Activated CD4-positive, alpha-beta memory T cell treated with anti-CD3 and anti-CD28 coated beads for 36 hours (primary cell): Measurements from ENCODE around the gene RNU6-8. TPM values are rescaled to one million over a fixed set of nuclear protein-coding genes. Genes with fewer than 3 reads are reported as not detected.

Source experiments
- CTCF ChIA-PET: fragments of 350-600 bp; sonication (Branson Sonifier 250); formaldehyde crosslinking; loops from one replicate; lab custom pipeline; 2021; ENCODE audit warnings: antibody characterized with exemption, inconsistent platforms; lab: Charles Lee
- POLR2A ChIA-PET: fragments of 350-600 bp; sonication (Branson Sonifier 250); formaldehyde crosslinking; loops from one replicate; lab custom pipeline; 2021; ENCODE audit warnings: antibody characterized with exemption; lab: Charles Lee
- DNase-seq: peaks from one replicate; pipeline ENCODE4 v3.0.0-alpha.2; 2020
- H3K27ac Mint-ChIP-seq: one replicate; pipeline ENCODE4 v1.8.0; 2021; ENCODE audit warnings: mixed read lengths
- H3K27me3 Mint-ChIP-seq: one replicate; pipeline ENCODE4 v1.8.0; 2021; ENCODE audit warnings: mixed read lengths
- H3K36me3 Mint-ChIP-seq: one replicate; pipeline ENCODE4 v1.8.0; 2021; ENCODE audit warnings: mixed read lengths
- H3K4me1 Mint-ChIP-seq: one replicate; pipeline ENCODE4 v1.8.0; 2021; ENCODE audit warnings: low read depth, mixed read lengths
- H3K4me3 Mint-ChIP-seq: one replicate; pipeline ENCODE4 v1.8.0; 2021; ENCODE audit warnings: mild to moderate bottlenecking, mixed read lengths
- H3K9me3 Mint-ChIP-seq: one replicate; pipeline ENCODE4 v1.8.0; 2021; ENCODE audit warnings: mixed read lengths
- intact Hi-C: fragments of 100-400 bp; cut with micrococcal nuclease; formaldehyde crosslinking; loops from one replicate; pipeline ENCODE4 v1.15.1; 2023
- total RNA-seq, 2 experiments: library from RNA; stranded (reverse); gene quantifications; one replicate each; pipeline ENCODE4 v1.2.3, GENCODE V29; 2021

RNU6-8 gene
- total RNA-seq, 2 experiments from 2014 or later: not detected

- intact Hi-C loops: no loop called here
- POLR2A ChIA-PET: interaction anchor here (0.5 kb wide), 1 partner anchor 1100 kb away, joined by 3 read pairs; no protein-coding TSS in a partner anchor
- Mint-ChIP-seq H3K27ac (no peak overlapping the region), H3K4me3 (no peak overlapping the region), H3K27me3 (no peaks in the 10 kb centered on the region), H3K9me3 (no peaks in the 10 kb centered on the region), H3K4me1 (peaks cover 9% of the 10 kb centered on the region), H3K36me3 (no peaks in the 10 kb centered on the region)
- DNase-seq: no peak
- CTCF ChIA-PET: interaction anchor here (1.1 kb wide), 1 partner anchor 157 kb away, joined by 3 read pairs; no protein-coding TSS in a partner anchor
Observed at GRCh38 chr14:32230181-32230580, 27.1 kb upstream of the RNU6-8 start.

- Mint-ChIP-seq H3K27ac (no peak overlapping the region), H3K4me1 (no peaks in the 10 kb centered on the region), H3K36me3 (no peaks in the 10 kb centered on the region), H3K27me3 (no peaks in the 10 kb centered on the region), H3K9me3 (no peaks in the 10 kb centered on the region), H3K4me3 (no peak overlapping the region)
- ChIA-PET POLR2A (no interaction called here), CTCF (no interaction called here)
- DNase-seq: no peak
- intact Hi-C loops: no loop called here
Observed at GRCh38 chr14:32226056-32226455, 23.0 kb upstream of the RNU6-8 start.

GRCh38 chr14:32225378-32225920 is 22.4 kb upstream of the RNU6-8 start:
- H3K4me1 Mint-ChIP-seq: no peaks in the 10 kb centered on the region
- no peaks in the 10 kb centered on the region for H3K36me3 Mint-ChIP-seq

DNA sequence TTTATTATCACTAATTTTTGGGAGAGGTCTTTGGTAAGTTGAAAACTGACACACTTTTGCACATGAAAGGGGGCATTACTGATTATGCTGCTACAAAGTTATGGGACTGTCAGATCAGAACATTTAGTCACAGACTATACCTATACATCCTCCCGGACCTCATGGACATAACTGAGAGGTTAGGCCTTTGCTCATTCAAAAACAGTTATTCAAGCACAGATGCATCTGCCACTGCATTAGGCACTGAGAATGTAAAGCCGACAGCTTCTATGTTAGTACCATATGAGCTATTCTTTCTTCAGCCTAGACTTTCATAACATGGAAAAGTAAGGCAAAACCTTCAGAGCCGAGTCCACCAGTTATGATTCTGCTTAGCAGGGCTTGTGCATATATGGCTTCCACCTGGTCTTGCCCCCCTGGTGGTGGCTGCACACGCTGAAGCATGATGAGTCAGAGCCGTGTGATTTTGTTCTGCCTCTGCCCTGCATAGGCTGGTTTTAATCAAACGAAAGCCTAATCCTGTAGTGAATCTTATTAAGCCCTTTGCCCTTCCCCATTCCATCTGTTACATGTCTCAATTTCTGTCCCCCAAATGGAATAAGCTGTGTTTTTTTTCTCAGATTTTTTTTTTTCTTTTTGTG is 21.8 kb upstream of the RNU6-8 start:
- Mint-ChIP-seq H3K9me3 (no peaks in the 10 kb centered on the region), H3K4me1 (no peaks in the 10 kb centered on the region), H3K27ac (no peak overlapping the region), H3K4me3 (no peak overlapping the region), H3K27me3 (no peaks in the 10 kb centered on the region), H3K36me3 (no peaks in the 10 kb centered on the region)
- DNase-seq: peak; percentile 34
- ChIA-PET CTCF (interaction anchor here (1.0 to 1.3 kb wide), 2 partner anchors 10 to 30 kb away, joined by 3 to 5 read pairs; no protein-coding TSS in a partner anchor), POLR2A (no interaction called here)
- intact Hi-C loops: no loop called here

More at GRCh38 chr14:32225378-32225920, 22.4 kb upstream of the RNU6-8 start:
- Mint-ChIP-seq H3K9me3 (no peaks in the 10 kb centered on the region), H3K4me3 (no peak overlapping the region), H3K27ac (no peak overlapping the region), H3K27me3 (no peaks in the 10 kb centered on the region)
- ChIA-PET POLR2A (no interaction called here), CTCF (interaction anchor here (1.3 kb wide), 1 partner anchor 10 kb away, joined by 5 read pairs; no protein-coding TSS in a partner anchor)
- intact Hi-C loops: no loop called here
- DNase-seq: no peak

- Mint-ChIP-seq H3K36me3 (no peaks in the 10 kb centered on the region), H3K4me3 (no peak overlapping the region), H3K27me3 (peaks cover 2% of the 10 kb centered on the region), H3K27ac (no peak overlapping the region), H3K4me1 (no peaks in the 10 kb centered on the region), H3K9me3 (no peaks in the 10 kb centered on the region)
- intact Hi-C loops: no loop called here
- DNase-seq: no peak
- CTCF ChIA-PET: no interaction called here
- POLR2A ChIA-PET: no interaction called here
Observed at GRCh38 chr14:32217301-32217700, 14.2 kb upstream of the RNU6-8 start.

- no peaks in the 10 kb centered on the region for H3K4me1 Mint-ChIP-seq
Observed at GRCh38 chr14:32212833-32213232, 9.8 kb upstream of the RNU6-8 start.

GRCh38 chr14:32211068-32211404 is 8.0 kb upstream of the RNU6-8 start:
- H3K36me3 Mint-ChIP-seq: no peaks in the 10 kb centered on the region
- peaks cover 7% of the 10 kb centered on the region for H3K4me1 Mint-ChIP-seq
- peaks cover 1% of the 10 kb centered on the region for H3K27me3 Mint-ChIP-seq
- no peak overlapping the region for H3K4me3 Mint-ChIP-seq
- intact Hi-C loops: no loop called here
- DNase-seq: no peak
- POLR2A ChIA-PET: no interaction called here
- CTCF ChIA-PET: interaction anchor here (1.5 kb wide), 1 partner anchor 140 kb away, joined by 3 read pairs; no protein-coding TSS in a partner anchor
- no peaks in the 10 kb centered on the region for H3K9me3 Mint-ChIP-seq
- H3K27ac Mint-ChIP-seq: no peak overlapping the region

More at GRCh38 chr14:32212833-32213232, 9.8 kb upstream of the RNU6-8 start:
- Mint-ChIP-seq H3K9me3 (no peaks in the 10 kb centered on the region), H3K4me3 (no peak overlapping the region), H3K27ac (no peak overlapping the region), H3K27me3 (peaks cover 1% of the 10 kb centered on the region), H3K36me3 (no peaks in the 10 kb centered on the region)
- intact Hi-C loops: no loop called here
- no peak for DNase-seq
- ChIA-PET POLR2A (no interaction called here), CTCF (interaction anchor here (0.7 to 1.5 kb wide), 2 partner anchors 142 to 201 kb away, joined by 3 to 4 read pairs; no protein-coding TSS in a partner anchor)

GRCh38 chr14:32209471-32209870 is 6.4 kb upstream of the RNU6-8 start:
- Mint-ChIP-seq H3K4me1 (peaks cover 16% of the 10 kb centered on the region), H3K4me3 (no peak overlapping the region), H3K27me3 (peaks cover 1% of the 10 kb centered on the region), H3K36me3 (no peaks in the 10 kb centered on the region), H3K9me3 (no peaks in the 10 kb centered on the region), H3K27ac (no peak overlapping the region)
- DNase-seq: no peak
- intact Hi-C loops: loop anchor here (10.0 kb wide), 1 partner anchor 725 kb away; the partner anchor contains the start of gene NPAS3
- ChIA-PET POLR2A (no interaction called here), CTCF (interaction anchor here (1.5 kb wide), 1 partner anchor 42 kb away, joined by 4 read pairs; no protein-coding TSS in a partner anchor)

DNA sequence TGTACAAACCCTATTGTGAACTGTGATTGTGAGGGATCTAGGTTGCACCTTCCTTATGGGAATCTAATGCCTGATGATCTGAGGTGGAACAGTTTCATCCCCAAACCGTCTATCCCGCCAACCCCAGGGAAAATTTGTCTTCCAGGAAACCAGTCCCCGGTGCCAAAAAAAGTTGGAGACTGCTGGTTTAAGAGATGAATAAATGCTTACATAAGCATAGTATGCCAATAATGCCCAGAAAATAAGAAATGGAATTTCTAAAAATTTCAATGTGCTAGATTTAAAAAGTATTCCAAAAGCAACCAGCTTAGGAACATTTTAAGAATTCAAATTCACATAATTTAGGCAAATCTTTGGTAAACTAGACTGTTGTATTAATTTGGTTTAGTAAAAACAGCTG is 5.4 kb upstream of the RNU6-8 start:
- ChIA-PET CTCF (interaction anchor here (1.5 kb wide), 1 partner anchor 43 kb away, joined by 4 read pairs; no protein-coding TSS in a partner anchor), POLR2A (no interaction called here)
- no peaks in the 10 kb centered on the region for H3K36me3 Mint-ChIP-seq
- H3K27me3 Mint-ChIP-seq: peaks cover 1% of the 10 kb centered on the region
- peaks cover 24% of the 10 kb centered on the region for H3K4me1 Mint-ChIP-seq
- H3K27ac Mint-ChIP-seq: no peak overlapping the region
- DNase-seq: no peak
- H3K4me3 Mint-ChIP-seq: no peak overlapping the region
- intact Hi-C loops: loop anchor here (10.0 kb wide), 1 partner anchor 726 kb away; the partner anchor contains the start of gene NPAS3
- no peaks in the 10 kb centered on the region for H3K9me3 Mint-ChIP-seq

DNA sequence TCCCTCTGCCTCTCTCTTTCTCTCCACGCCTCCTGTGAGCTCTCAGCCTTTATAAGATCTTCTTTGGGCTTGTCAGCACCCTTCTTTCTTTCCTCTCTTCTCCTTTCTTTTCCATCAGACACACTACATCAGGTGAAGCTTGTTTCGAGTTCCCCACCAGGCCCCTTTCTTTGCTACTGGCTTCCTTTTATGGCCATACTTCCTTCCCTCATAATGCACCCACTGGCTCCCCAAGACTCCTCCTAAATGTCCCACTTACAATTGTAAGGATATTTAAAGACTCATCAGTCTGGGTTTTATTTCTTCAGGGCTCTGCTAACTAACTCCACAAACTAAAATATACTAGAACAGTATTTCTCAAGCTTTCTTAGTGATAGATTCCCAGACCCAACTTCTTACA is 3.5 kb upstream of the RNU6-8 start:
- ChIA-PET CTCF (interaction anchor here (1.0 to 1.6 kb wide), 4 partner anchors 45 to 135 kb away, joined by 3 to 4 read pairs (median 4); no protein-coding TSS in a partner anchor), POLR2A (no interaction called here)
- Mint-ChIP-seq H3K27ac (no peak overlapping the region), H3K27me3 (peaks cover 4% of the 10 kb centered on the region), H3K9me3 (no peaks in the 10 kb centered on the region), H3K4me1 (peaks cover 37% of the 10 kb centered on the region), H3K4me3 (no peak overlapping the region), H3K36me3 (peaks cover 2% of the 10 kb centered on the region)
- intact Hi-C loops: loop anchor here (10.0 kb wide), 1 partner anchor 728 kb away; the partner anchor contains the start of gene NPAS3
- DNase-seq: no peak

- peaks cover 38% of the 10 kb centered on the region for H3K4me1 Mint-ChIP-seq
- peak; percentile 32 for DNase-seq
- H3K27ac Mint-ChIP-seq: no peak overlapping the region
- POLR2A ChIA-PET: no interaction called here
- H3K4me3 Mint-ChIP-seq: no peak overlapping the region
- intact Hi-C loops: loop anchor here (10.0 kb wide), 1 partner anchor 729 kb away; the partner anchor contains the start of gene NPAS3
- peaks cover 4% of the 10 kb centered on the region for H3K27me3 Mint-ChIP-seq
- peaks cover 2% of the 10 kb centered on the region for H3K36me3 Mint-ChIP-seq
- no peaks in the 10 kb centered on the region for H3K9me3 Mint-ChIP-seq
- CTCF ChIA-PET: interaction anchor here (0.9 to 1.6 kb wide), 5 partner anchors 46 to 135 kb away, joined by 3 to 4 read pairs (median 3); no protein-coding TSS in a partner anchor
Observed at GRCh38 chr14:32205984-32206383, 2.9 kb upstream of the RNU6-8 start.

DNA sequence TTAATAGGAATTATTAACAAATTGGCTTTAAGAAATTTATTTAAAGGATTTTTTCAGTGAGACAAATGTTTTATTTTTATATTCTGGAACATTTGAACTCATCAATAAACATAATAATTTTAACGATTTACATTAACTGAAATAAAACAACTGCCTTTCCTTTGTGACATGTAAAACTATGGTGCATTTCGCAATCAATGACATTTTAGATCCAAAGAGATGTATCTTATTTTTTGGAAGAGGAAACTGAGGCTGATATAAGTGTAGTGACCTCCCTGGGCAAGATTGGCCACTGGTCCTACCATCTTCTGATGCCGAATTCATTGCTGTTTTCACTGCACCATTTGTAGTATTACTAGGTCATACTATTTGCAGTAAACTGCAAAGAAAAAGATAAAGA is 2.5 kb upstream of the RNU6-8 start:
- H3K4me3 Mint-ChIP-seq: no peak overlapping the region
- no peaks in the 10 kb centered on the region for H3K9me3 Mint-ChIP-seq
- DNase-seq: no peak
- peaks cover 4% of the 10 kb centered on the region for H3K27me3 Mint-ChIP-seq
- peaks cover 42% of the 10 kb centered on the region for H3K4me1 Mint-ChIP-seq
- POLR2A ChIA-PET: no interaction called here
- H3K27ac Mint-ChIP-seq: no peak overlapping the region
- intact Hi-C loops: loop anchor here (10.0 kb wide), 1 partner anchor 729 kb away; the partner anchor contains the start of gene NPAS3
- peaks cover 2% of the 10 kb centered on the region for H3K36me3 Mint-ChIP-seq
- CTCF ChIA-PET: interaction anchor here (0.7 to 1.6 kb wide), 5 partner anchors 8 to 134 kb away, joined by 3 to 4 read pairs (median 3); no protein-coding TSS in a partner anchor
